Measurements from ENCODE around the gene SLC9C2. TPM values are rescaled to one million over a fixed set of nuclear protein-coding genes. Genes with fewer than 3 reads are reported as not detected.
"Not testable (repeated sequence)": the region's sequence is repeated elsewhere in the genome, so short reads cannot be mapped to it uniquely, and the experiment has no call there.

Gene SLC9C2
- polyA plus RNA-seq, 1 of the 3 experiments (the other 2 are of a cell fraction): not detected

DNA sequence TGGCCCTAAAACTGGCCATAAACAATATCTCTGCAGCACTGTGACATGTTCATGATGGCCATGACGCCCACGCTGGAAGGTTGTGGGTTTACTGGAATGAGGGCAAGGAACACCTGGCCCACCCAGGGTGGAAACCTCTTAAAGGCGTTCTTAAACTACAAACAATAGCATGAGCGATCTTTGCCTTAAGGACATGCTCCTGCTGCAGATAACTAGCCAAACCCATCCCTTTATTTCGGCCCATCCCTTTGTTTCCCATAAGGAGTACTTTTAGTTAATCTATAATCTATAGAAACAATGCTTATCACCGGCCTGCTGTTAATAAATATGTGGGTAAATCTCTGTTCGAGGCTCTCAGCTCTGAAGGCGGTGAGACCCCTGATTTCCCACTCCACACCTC is 109.7 kb downstream of the SLC9C2 start:
- 92% methylated on average over 8 of the region's 8 CpGs for WGBS (ENCODE audit: low lambda C conversion rate)
- H3K79me2 ChIP-seq (ENCODE audit: insufficient read depth); H3K27ac ChIP-seq (ENCODE audit: low read depth in 2 of 2, low read length in 1 of 2); H3K4me3 ChIP-seq (ENCODE audit: low read depth in 2 of 2, low read length in 1 of 2); H3K9me3 ChIP-seq; H2AFZ ChIP-seq (ENCODE audit: low read depth); H3K9me2 ChIP-seq; H3K27me3 ChIP-seq (ENCODE audit: insufficient read depth); DNase-seq; H4K20me1 ChIP-seq (ENCODE audit: insufficient read depth); POLR2A ChIA-PET; H3F3A ChIP-seq (replicated peaks; ENCODE audit: insufficient read depth); CTCF ChIA-PET; H3K9ac ChIP-seq; H3K4me2 ChIP-seq; H3K4me1 ChIP-seq (ENCODE audit: control insufficient read depth in 1 of 2, insufficient read depth in 2 of 2, low read depth in 1 of 2, low read length in 1 of 2): not testable (repeated sequence)
- H3K36me3 ChIP-seq (replicated peaks in 1 of 2; ENCODE audit: control insufficient read depth in 1 of 2, insufficient read depth in 2 of 2, low read length in 1 of 2): peaks cover 13% of the 10 kb centered on the region in 2 experiments

DNA sequence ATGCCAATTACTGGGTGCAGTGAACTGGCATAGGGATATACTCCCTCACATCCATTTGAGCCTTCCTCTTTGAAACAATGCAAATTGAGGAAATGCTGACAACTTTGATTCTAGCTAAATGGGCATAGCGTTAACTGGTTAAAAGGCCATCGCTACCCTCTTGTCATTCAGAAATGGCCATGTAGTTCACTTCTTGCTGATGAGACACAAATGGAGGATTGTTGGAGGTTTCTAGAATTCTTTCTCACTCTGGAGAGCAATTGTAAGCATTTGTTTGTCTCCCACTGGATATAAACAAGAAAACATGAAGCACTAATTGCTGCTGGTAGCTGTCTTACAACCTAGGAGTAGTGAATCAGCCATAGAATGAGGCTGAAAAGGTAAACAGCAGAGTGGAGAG is 111.4 kb downstream of the SLC9C2 start:
- H3K4me1 ChIP-seq (ENCODE audit: control insufficient read depth in 1 of 2, insufficient read depth in 2 of 2, low read depth in 1 of 2, low read length in 1 of 2): no peaks in the 10 kb centered on the region
- H3K79me2 ChIP-seq (ENCODE audit: insufficient read depth): no peaks in the 10 kb centered on the region
- H3K36me3 ChIP-seq (replicated peaks in 1 of 2; ENCODE audit: control insufficient read depth in 1 of 2, insufficient read depth in 2 of 2, low read length in 1 of 2): peaks cover 25 to 29% of the 10 kb centered on the region in 2 experiments
- no peaks in the 10 kb centered on the region for H3K9me2 ChIP-seq
- WGBS (ENCODE audit: low lambda C conversion rate): 100% methylated on average over 2 of the region's 2 CpGs
- H3K9me3 ChIP-seq: no peaks in the 10 kb centered on the region
- no peaks in the 10 kb centered on the region for H4K20me1 ChIP-seq (ENCODE audit: insufficient read depth)
- H3K4me3 ChIP-seq (ENCODE audit: low read depth in 2 of 2, low read length in 1 of 2): no peak overlapping the region
- CTCF ChIA-PET: interaction anchor here (1.6 kb wide), 1 partner anchor 13 kb away, joined by 3 read pairs; no protein-coding TSS in a partner anchor
- no peak overlapping the region for H3K4me2 ChIP-seq
- no peak overlapping the region for H3K9ac ChIP-seq
- H3K27me3 ChIP-seq (ENCODE audit: insufficient read depth): no peaks in the 10 kb centered on the region
- DNase-seq: no peak
- POLR2A ChIA-PET: no interaction called here
- peaks cover 5% of the 10 kb centered on the region for H3F3A ChIP-seq (replicated peaks; ENCODE audit: insufficient read depth)
- no peak overlapping the region for H3K27ac ChIP-seq (ENCODE audit: low read depth in 2 of 2, low read length in 1 of 2)
- no peak overlapping the region for H2AFZ ChIP-seq (ENCODE audit: low read depth)
- TF ChIP-seq YY1 (IDR thresholded peaks at IDR 0.05; ENCODE audit: low read depth) (no peak), RCOR1 (IDR thresholded peaks at IDR 0.05; ENCODE audit: low read length) (no peak), RAD21 (IDR thresholded peaks at IDR 0.05; ENCODE audit: low read length) (no peak), POLR2AphosphoS5 (IDR thresholded peaks at IDR 0.05; ENCODE audit: low read depth, low read length) (no peak), JUND (IDR thresholded peaks at IDR 0.05) (no peak)
- TF ChIP-seq, protein P1, sequence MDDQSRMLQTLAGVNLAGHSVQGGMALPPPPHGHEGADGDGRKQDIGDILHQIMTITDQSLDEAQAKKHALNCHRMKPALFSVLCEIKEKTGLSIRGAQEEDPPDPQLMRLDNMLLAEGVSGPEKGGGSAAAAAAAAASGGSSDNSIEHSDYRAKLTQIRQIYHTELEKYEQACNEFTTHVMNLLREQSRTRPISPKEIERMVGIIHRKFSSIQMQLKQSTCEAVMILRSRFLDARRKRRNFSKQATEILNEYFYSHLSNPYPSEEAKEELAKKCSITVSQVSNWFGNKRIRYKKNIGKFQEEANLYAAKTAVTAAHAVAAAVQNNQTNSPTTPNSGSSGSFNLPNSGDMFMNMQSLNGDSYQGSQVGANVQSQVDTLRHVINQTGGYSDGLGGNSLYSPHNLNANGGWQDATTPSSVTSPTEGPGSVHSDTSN (IDR thresholded peaks at IDR 0.05): no peak

DNA sequence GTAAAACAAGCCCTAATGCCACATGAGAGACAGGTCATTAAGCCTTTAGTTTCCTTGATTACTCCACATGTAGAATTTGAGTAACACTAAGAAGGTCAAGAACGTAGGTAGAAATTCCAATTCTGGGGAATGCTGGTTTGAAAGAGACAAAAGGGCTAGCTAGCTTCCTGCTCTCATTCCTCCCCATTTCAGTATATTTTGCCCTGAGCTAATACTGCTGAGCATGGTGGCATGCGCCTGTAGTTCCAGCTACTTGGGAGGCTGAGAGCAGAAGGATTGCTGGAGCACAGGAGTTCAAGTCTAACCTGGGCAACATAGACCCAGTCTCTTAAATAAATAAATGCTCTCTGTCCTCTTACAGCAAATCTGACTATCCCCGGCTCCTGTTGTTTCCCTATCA is 112.9 kb downstream of the SLC9C2 start:
- TF ChIP-seq, protein P2, sequence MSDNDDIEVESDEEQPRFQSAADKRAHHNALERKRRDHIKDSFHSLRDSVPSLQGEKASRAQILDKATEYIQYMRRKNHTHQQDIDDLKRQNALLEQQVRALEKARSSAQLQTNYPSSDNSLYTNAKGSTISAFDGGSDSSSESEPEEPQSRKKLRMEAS (IDR thresholded peaks at IDR 0.05; ENCODE audit: low read depth): no peak
- TF ChIP-seq POLR2AphosphoS5 (IDR thresholded peaks at IDR 0.05; ENCODE audit: low read depth, low read length): 0 out of 2 replicates have a peak, but pooled peaks have one; percentile 20
- no peak overlapping the region for H2AFZ ChIP-seq (ENCODE audit: low read depth)
- no peaks in the 10 kb centered on the region for H4K20me1 ChIP-seq (ENCODE audit: insufficient read depth)
- DNase-seq: no peak
- no peaks in the 10 kb centered on the region for H3K9me3 ChIP-seq
- H3K27me3 ChIP-seq (ENCODE audit: insufficient read depth): no peaks in the 10 kb centered on the region
- H3F3A ChIP-seq (replicated peaks; ENCODE audit: insufficient read depth): peaks cover 9% of the 10 kb centered on the region
- 90% methylated on average over 3 of the region's 3 CpGs for WGBS (ENCODE audit: low lambda C conversion rate)
- no peaks in the 10 kb centered on the region for H3K9me2 ChIP-seq
- ChIA-PET POLR2A (no interaction called here), CTCF (no interaction called here)
- H3K4me1 ChIP-seq (ENCODE audit: control insufficient read depth in 1 of 2, insufficient read depth in 2 of 2, low read depth in 1 of 2, low read length in 1 of 2): no peaks in the 10 kb centered on the region
- no peak overlapping the region for H3K9ac ChIP-seq
- no peak overlapping the region for H3K4me2 ChIP-seq
- no peak overlapping the region for H3K27ac ChIP-seq (ENCODE audit: low read depth in 2 of 2, low read length in 1 of 2)
- H3K4me3 ChIP-seq (ENCODE audit: low read depth in 2 of 2, low read length in 1 of 2): no peak overlapping the region
- no peaks in the 10 kb centered on the region for H3K79me2 ChIP-seq (ENCODE audit: insufficient read depth)
- peaks cover 41 to 45% of the 10 kb centered on the region in 2 experiments for H3K36me3 ChIP-seq (replicated peaks in 1 of 2; ENCODE audit: control insufficient read depth in 1 of 2, insufficient read depth in 2 of 2, low read length in 1 of 2)

All from SK-N-SH (cell line).